HG03139 (cell line): ENCODE data around the gene PEX10.

Source experiments
- ATAC-seq: cut with Tn5 transposase; IDR thresholded peaks from one replicate; pipeline ENCODE4 v1.9.1; 2021; ENCODE audit not compliant: unreplicated experiment

Gene PEX10

GRCh38 chr1:2389644-2390043, 22.7 kb downstream of the PEX10 start:
- no peak for ATAC-seq

DNA sequence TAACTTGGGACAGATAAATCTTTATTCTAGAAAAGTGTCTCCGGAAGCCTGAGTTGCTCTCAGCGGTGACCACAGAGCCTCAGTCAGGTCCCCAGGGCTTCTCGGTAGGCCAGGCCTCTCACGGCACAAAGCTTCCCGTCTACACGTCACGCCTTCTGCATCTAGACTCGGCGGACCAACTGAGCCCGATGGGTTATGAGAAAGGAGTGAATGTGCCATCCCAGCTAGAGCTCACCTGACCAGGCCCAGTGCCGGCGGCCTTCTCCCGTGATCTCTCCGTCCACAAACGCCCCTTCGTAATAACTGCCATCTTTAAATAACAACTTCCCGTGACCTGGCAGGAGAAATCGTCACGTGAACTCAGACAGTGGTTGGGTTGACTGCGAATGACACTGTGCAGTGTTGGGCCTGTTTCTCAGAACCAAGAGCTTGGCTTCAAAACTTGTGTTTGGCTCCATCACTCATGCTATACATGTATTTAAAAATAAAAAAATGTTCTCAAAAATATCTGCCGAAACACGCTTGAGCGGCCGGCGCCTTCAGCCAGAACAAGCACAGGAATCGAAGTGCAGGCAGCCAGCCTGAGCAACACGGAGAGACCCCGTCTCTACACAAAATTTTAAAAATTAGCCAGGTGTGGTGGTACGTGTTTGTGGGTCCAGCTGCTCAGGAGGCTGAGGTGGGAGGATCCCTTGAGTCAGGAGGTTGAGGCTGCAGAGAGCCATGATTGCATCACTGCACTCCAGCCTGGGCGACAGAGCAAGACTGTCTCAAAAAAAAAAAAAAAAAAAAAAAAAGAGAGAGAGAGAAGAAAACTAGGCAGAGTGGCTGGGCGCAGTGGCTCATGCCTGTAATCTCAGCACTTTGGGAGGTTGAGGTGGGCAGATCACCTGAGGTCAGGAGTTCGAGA, 24.1 kb downstream of the PEX10 start:
- ATAC-seq = no peak

DNA sequence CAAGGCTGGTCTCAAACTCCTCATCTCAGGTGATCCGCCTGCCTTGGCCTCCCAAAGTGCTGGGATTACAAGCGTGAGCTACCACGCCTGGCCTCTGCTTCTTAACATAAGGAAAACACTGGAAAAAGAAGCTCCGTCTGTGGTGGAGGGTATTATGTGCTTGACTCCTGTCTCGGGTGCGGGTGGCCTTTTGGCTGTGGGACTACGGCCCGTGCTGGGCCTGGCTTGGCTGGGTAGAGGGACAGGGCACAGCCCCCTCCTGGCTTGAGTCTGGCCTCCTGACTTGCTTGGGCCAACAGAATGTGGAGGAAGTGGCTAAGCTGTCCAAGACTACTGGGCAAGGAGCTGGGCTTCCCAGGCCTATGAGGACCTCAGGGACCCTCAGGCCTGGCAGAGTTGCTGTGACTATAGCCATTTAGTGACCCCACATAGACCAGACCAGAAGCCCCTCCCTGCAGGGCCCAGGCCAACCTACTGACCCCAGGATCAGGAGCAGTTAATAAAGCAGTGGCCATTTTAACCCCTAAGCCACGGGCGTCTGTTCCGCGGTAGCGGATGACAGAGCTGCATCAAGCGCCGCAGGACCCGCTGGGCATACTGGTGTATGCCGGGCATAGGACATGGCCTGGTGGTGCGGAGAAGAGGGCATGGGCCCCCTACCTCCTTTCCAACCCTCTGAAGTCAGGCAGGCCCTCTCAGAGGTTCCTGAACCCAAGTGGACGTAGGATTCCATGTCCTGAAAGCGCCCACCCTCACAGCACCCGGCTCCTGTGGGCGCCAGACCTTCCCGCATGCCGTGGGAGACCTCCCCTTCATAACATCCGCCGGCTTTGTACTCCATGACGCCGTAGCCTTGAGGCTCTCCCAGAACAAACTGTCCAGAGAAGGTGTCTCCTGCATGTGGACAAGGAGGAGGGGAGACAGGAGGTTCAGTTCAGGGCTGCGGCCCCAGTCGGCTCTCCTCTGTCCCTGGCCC, 25.4 kb downstream of the PEX10 start:
- no peak for ATAC-seq

DNA sequence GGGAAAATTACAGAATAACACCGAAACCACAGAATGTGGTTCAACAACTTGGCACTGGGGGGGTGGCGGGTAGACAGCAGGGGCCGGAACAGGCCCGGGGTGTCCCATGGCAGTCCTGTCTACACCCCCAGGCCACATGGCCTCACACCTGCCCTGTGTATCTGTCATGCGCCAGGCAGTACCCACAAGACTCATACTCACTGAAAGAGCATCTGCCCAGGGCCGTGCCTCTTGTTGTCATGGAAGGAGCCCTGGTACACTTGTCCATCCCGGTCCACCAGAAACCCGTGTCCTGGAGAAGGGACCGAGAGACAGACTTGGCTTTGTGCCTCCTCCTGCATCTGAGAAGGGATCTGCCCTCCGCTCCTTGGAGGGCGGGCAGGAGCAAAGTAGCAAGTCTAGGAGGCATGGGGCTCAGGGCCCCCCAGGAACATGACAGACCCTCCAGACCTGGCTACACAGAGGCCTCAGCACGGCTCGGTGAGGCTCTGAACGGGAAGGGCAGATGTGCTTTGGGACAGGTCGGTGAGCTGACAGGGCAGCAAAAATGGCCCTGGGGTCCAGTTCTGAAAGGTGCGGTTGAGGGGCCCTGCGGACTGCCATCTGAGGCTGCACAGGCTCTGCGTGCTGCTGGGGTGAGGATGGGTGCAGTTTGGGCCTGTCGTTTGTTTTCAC, 26.6 kb downstream of the PEX10 start:
- no peak for ATAC-seq

GRCh38 chr1:2384941-2385481, 27.4 kb downstream of the PEX10 start:
- no peak for ATAC-seq

DNA sequence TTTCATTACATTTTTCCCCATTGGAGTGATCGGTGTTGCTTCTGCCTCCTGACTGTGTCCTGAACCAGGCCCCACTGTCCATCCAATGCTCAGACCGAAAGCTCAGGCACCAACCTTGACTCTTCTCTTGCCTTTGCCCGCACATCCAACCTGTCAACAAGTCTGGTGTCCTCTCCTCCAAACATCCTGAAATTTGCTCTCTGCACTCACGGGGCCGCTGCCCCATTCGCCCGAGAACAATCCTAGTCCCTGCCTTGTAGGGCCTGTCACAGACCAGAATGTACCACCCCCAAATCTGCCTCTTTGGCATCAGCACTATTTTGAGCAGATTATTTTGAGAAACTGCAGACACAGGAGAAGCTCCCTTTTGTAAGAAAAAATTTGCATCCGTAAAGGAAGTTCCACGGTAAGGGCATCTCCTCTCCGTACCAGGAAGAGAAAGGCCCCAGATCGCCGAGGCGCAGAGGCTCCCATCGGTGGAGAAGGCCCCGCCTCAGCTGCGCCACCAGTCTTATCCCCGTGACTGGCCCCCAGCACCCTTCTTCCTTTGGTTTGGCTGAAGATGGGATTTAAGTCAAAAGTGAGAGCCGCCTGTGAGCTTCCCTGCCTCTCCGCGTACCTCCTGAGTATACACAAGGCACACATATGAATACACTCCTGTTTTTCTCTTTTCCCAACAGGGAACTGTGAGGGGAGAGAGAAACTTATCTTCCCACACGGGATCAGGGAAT, 28.1 kb downstream of the PEX10 start:
- ATAC-seq = no peak

DNA sequence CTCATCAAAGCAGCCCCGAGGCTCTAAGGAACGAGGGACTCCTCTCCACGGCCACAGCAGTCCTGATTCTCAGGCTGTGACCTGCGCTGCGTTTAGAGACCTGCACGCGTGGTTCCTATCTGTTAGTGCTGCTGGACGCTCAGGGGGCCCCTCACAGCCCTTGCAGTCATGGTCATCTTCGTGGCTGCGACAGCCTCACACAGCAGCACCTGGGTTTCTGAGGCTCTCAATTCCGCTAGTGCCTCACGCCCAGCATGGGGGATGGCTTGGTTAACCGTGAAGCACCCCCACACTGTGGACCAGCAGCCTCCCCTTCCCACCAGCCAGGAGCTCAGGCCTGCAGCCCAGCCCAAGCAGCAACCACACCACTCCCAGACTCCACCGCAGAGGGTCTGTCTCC, 28.8 kb downstream of the PEX10 start:
- ATAC-seq = no peak

DNA sequence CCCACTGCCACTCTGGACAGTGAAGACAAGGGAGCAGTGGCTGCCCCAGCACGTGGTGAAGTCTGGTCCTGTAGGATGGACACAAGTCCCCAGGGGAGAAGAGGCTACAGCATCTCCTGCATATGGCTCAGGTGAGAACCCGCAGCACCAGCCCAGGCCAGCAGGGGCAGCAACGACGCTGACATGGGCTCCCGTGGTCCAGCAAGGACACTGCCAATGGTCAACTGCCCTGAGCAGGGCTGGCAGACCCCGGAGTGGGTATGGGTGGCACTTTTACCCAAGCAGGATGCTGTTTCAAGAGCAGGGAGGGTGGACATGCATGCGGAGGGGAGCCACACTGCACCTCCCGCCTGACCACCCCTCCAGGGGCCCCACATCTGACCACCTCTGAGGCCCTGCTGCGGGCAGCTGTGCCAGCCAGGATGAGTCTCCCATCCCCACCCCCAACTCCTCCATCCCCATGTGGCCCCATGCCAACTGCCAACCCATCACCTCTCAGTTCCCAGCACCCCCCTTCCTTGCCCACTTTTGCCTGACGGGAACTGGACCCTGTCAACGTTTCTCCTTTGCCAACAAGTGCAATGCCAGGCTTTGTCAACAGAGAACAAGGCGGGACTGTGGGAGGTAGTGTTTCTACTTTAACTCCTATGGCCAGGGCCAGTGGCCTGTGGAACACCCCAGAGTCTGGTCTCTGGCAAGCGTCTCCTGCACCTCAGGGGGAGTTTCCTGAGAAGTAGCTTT, 29.6 kb downstream of the PEX10 start:
- no peak for ATAC-seq

GRCh38 chr1:2381741-2382620, 30.4 kb downstream of the PEX10 start:
- no peak for ATAC-seq

DNA sequence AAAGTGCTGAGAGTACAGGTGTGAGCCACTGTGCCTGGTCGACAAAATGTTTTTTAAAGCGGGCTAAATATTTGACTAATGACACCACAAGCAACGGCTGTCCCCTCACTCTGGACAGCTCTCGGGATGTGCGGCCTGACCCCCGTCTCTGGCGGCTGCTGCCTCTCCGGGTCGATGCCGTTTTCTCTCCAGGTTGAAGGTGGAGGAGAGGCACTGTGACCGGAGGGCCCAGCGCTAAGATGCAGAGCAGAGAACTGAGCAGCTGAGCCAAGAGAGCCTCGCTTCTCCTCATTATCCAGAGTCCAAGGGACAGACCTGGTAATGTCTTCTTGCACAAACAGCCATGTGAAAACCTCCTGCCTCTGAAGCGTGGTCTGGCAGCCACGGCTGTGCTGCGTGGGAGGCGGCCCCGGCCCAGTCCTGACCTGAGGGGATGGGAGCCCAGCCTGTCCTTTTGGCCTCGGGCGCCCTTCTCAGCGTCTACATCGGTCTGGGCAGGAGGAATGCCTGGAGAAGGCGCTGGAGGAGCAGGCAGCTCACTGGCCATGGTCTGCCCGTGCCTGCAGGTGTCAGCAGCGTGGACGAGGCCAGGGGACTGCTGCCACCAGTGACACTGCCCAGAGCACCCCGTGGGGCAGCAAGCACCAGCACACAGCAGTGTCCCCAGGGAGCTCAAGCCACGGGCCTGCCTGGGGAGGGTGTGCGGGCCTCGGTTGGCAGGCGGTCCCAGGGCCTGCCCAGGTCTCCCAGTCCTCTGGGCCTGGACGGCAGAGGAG, 31.4 kb downstream of the PEX10 start:
- ATAC-seq = no peak

DNA sequence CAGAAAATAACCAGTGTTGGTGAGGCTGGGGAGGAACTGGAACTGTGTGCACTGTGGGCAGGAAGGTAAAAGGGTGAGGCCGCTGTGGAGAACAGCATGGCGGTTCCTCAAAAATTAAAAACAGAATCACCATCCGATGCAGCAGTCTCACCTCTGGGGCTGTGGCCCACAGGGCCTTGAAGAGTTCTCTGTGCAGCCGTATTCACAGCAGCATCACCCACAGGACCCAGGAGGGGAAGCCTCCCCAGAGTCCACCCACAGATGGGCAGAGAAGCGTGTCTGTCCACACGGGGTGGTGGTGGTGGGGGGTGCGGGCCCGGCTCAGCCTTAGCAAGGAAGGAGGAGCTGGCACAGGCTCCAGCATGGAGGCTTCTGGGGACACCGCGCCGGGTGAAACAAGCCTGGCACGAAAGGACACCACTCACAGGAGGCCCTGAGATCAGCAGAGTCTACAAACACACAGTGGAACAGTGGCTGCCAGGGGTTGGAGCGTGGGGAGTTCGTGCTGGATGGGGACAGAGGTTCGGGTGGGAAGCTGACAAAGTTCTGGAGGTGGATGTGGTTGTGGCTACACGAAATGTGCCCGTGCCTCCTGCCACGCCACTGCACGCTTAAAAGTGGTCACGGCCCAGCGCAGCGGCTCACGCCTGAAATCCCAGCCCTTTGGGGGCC, 32.5 kb downstream of the PEX10 start:
- no peak for ATAC-seq

GRCh38 chr1:2378956-2379732, 33.2 kb downstream of the PEX10 start:
- no peak for ATAC-seq

GRCh38 chr1:2378441-2378851, 33.9 kb downstream of the PEX10 start:
- no peak for ATAC-seq

DNA sequence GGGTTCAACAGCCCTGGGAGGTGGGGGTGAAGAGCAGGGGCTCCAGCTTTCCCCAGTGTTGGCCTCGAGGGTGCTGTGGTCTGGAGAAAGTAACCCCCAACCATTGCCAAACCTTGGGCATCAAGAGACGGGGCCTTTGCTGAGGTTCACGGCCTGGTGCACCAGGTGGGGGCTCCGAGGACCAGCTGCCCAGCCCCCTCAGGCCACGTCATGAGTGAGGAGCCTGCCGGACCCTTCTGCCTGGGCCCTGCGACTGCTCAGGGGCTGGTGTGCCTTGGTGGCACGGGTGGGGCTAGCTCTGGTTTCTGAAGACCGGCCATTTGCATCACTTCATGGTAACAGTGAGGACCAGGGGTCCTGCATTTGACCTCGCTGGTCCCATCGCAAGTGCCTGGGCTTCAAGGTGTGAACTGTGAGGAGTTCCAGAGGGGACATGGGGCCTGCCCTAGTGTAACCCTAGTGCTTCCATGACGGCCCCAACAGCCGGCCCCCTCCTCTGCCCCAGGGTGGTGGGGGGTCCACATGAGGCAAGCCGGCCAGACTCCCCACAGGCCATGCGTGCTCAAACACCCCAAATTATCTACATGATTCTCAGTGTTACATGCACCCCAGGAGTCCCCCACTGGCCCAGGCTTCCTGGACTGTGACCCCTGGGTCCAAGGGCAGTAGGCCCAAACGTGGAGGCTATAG, 34.5 kb downstream of the PEX10 start:
- no peak for ATAC-seq

DNA sequence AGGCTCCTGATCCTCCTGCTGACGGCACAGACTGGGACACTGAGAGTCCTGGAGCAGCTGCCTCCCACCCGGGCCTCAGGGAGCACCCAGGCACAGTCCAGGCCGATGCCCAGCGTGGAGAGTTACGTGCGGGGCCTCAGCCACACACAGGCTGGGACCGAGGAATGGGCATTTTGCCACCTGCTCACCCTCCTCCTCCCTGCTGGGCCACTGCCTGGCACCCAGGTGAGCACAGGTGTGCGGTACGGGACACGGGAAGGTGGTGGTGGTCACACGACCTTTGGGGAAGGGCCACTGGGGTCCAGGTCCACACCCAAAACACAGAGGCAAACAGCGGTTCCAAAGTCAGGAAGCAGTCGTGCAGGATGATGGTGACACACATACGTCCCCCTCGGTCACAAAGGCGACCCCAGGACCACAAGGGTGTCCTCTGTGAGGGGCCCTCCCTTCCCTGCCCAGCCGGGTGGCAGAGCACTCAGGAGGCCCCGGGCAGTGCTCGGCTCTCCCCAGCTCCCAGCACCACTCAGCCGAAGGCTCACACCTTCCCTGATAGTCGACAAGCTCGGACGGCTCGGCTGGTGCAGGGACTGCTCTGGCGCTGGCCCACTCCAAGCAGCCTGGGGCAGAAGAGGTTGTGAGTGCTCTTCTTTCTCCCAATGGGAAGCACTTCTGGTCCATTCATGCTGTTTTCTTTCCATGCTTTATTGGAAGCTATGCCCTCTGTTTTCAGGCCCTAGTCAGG, 35.3 kb downstream of the PEX10 start:
- no peak for ATAC-seq
